HEK293 (cell line): ENCODE results near the gene TMEM187.

ENCODE experiments used
- CTCF ChIA-PET: fragments of 350-600 bp; formaldehyde crosslinking; extraction: SDS; loops from one replicate; lab custom pipeline; 2021; ENCODE audit warnings: antibody characterized with exemption; lab: Yijun Ruan, JAX
- POLR2A ChIA-PET: fragments of 300-600 bp; formaldehyde crosslinking; extraction: SDS; loops from one replicate; lab custom pipeline; 2020; ENCODE audit warnings: antibody characterized with exemption, inconsistent platforms; lab: Yijun Ruan, JAX
- H3K27ac ChIP-seq: fragments of 200-500 bp; sonication (Bioruptor generic); 2 replicates; pipeline ENCODE4 v1.5.1; 2014; ENCODE audit warnings: low read depth, low read length, control low read depth, inconsistent platforms; ENCODE audit errors: extremely low read depth
- H3K36me3 ChIP-seq, 2 experiments: fragments of 200-500 bp in 1 of 2; sonication (Bioruptor generic) in 1 of 2; 1 replicate in 1 of 2; 2 replicates in 1 of 2; pipeline ENCODE4 v1.5.1; 2014 to 2017; ENCODE audit warnings: inconsistent platforms in 2 of 2, low read length in 2 of 2; ENCODE audit not compliant: control insufficient read depth in 2 of 2, insufficient read depth in 1 of 2
- H3K4me1 ChIP-seq: fragments of 200-500 bp; sonication (Bioruptor generic); 2 replicates; pipeline ENCODE4 v1.5.1; 2014; ENCODE audit warnings: mild to moderate bottlenecking, low read length, inconsistent platforms; ENCODE audit not compliant: control insufficient read depth, insufficient read depth
- H3K4me3 ChIP-seq: 2 replicates; pipeline ENCODE4 v1.5.1; 2011; ENCODE audit warnings: low read depth, mild to moderate bottlenecking, control low read depth, low read length, moderate library complexity
- H3K9me3 ChIP-seq: fragments of 200-500 bp; sonication (Bioruptor generic); 2 replicates; pipeline ENCODE4 v1.5.1; 2014; ENCODE audit warnings: low read depth, low read length, inconsistent platforms; ENCODE audit not compliant: control insufficient read depth, insufficient read depth
- PBX3 ChIP-seq: sonication (generic); formaldehyde crosslinking; IDR thresholded peaks from 2 replicates; pipeline ENCODE4 v1.8.1; 2022; ENCODE audit warnings: mild to moderate bottlenecking, moderate library complexity, missing genetic modification reagents
- PRDM10 ChIP-seq: fragments of 450-650 bp; formaldehyde crosslinking; IDR thresholded peaks from 2 replicates; pipeline ENCODE4 v1.5.1; 2016; ENCODE audit warnings: missing biosample characterization, missing genetic modification characterization
- PRDM4 ChIP-seq: fragments of 450-650 bp; formaldehyde crosslinking; IDR thresholded peaks from 2 replicates; pipeline ENCODE4 v1.5.1; 2017; ENCODE audit warnings: missing biosample characterization, missing genetic modification characterization
- RBAK ChIP-seq: fragments of 450-650 bp; formaldehyde crosslinking; IDR thresholded peaks from 2 replicates; pipeline ENCODE4 v1.5.1; 2016; ENCODE audit warnings: missing biosample characterization, missing genetic modification characterization
- TSHZ1 ChIP-seq: fragments of 450-650 bp; formaldehyde crosslinking; IDR thresholded peaks from 2 replicates; pipeline ENCODE4 v1.5.1; 2016; ENCODE audit warnings: missing biosample characterization, missing genetic modification characterization, borderline replicate concordance
- WT1 ChIP-seq: fragments of 450-650 bp; formaldehyde crosslinking; IDR thresholded peaks from 2 replicates; pipeline ENCODE4 v1.5.1; 2016; ENCODE audit warnings: missing biosample characterization, missing genetic modification characterization
- ZBTB17 ChIP-seq: fragments of 450-650 bp; formaldehyde crosslinking; IDR thresholded peaks from 2 replicates; pipeline ENCODE4 v1.5.1; 2016; ENCODE audit warnings: missing biosample characterization, missing genetic modification characterization
- ZFHX2 ChIP-seq: fragments of 450-650 bp; formaldehyde crosslinking; conservative IDR thresholded peaks from 2 replicates; pipeline ENCODE4 v1.5.1; 2016; ENCODE audit warnings: missing biosample characterization, missing genetic modification characterization
- ZFP37 ChIP-seq: fragments of 450-650 bp; formaldehyde crosslinking; IDR thresholded peaks from 2 replicates; pipeline ENCODE4 v1.5.1; 2016; ENCODE audit warnings: missing biosample characterization, missing genetic modification characterization
- ZNF10 ChIP-seq: fragments of 450-650 bp; formaldehyde crosslinking; IDR thresholded peaks from 2 replicates; pipeline ENCODE4 v1.5.1; 2017; ENCODE audit warnings: missing biosample characterization, missing genetic modification characterization
- ZNF16 ChIP-seq: fragments of 450-650 bp; formaldehyde crosslinking; IDR thresholded peaks from 2 replicates; pipeline ENCODE4 v1.5.1; 2016; ENCODE audit warnings: low read depth, missing biosample characterization, missing genetic modification characterization
- ZNF239 ChIP-seq: fragments of 450-650 bp; formaldehyde crosslinking; IDR thresholded peaks from 2 replicates; pipeline ENCODE4 v1.5.1; 2016; ENCODE audit warnings: missing biosample characterization, missing genetic modification characterization
- ZNF292 ChIP-seq: fragments of 450-650 bp; formaldehyde crosslinking; IDR thresholded peaks from 2 replicates; pipeline ENCODE4 v1.5.1; 2016; ENCODE audit warnings: low read depth, missing biosample characterization, missing genetic modification characterization, borderline replicate concordance
- ZNF302 ChIP-seq: fragments of 450-650 bp; formaldehyde crosslinking; IDR thresholded peaks from 2 replicates; pipeline ENCODE4 v1.5.1; 2016; ENCODE audit warnings: missing biosample characterization, missing genetic modification characterization, low read depth
- ZNF341 ChIP-seq: fragments of 450-650 bp; formaldehyde crosslinking; IDR thresholded peaks from 2 replicates; pipeline ENCODE4; 2016; ENCODE audit warnings: low read depth, missing biosample characterization, missing genetic modification characterization
- ZNF518A ChIP-seq: fragments of 450-650 bp; formaldehyde crosslinking; conservative IDR thresholded peaks from 2 replicates; pipeline ENCODE4 v1.5.1; 2016; ENCODE audit warnings: low read depth, missing biosample characterization, missing genetic modification characterization
- ZNF660 ChIP-seq: fragments of 450-650 bp; IDR thresholded peaks from 2 replicates; pipeline ENCODE4 v1.5.1; 2018; ENCODE audit warnings: missing biosample characterization, mild to moderate bottlenecking, missing genetic modification characterization
- ZNF768 ChIP-seq: fragments of 450-650 bp; formaldehyde crosslinking; IDR thresholded peaks from 2 replicates; pipeline ENCODE4 v1.5.1; 2018; ENCODE audit warnings: missing biosample characterization, mild to moderate bottlenecking, missing genetic modification characterization
- ZNF776 ChIP-seq: fragments of 450-650 bp; formaldehyde crosslinking; IDR thresholded peaks from 2 replicates; pipeline ENCODE4 v1.5.0; 2017; ENCODE audit warnings: missing biosample characterization, missing genetic modification characterization, borderline replicate concordance
- ZNF792 ChIP-seq: fragments of 450-650 bp; formaldehyde crosslinking; IDR thresholded peaks from 2 replicates; pipeline ENCODE4 v1.5.1; 2016; ENCODE audit warnings: missing biosample characterization, missing genetic modification characterization

The TMEM187 gene

GRCh38 chrX:153970357-153971123 is 2.0 kb upstream of the TMEM187 start:
- CTCF ChIA-PET = interaction anchor here (0.5 to 7.0 kb wide), 7 partner anchors 20 to 47 kb away, joined by 3 to 65 read pairs (median 4); no protein-coding TSS in a partner anchor
- Histone ChIP-seq H3K4me3 (peak overlapping the region; percentile 95), H3K36me3 (peaks cover 0 to 27% of the 10 kb centered on the region in 2 experiments; a peak in 1 of 3 replicates), H3K27ac (peak overlapping the region; percentile 99), H3K9me3 (no peaks in the 10 kb centered on the region), H3K4me1 (peaks cover 10% of the 10 kb centered on the region)
- POLR2A ChIA-PET = interaction anchor here (0.6 to 4.6 kb wide), 19 partner anchors 9 to 401 kb away, joined by 3 to 67 read pairs (median 5); partner anchors contain the start of genes MECP2 and NAA10
- TF ChIP-seq WT1 (tag by site-specific recombination) (peak; percentile 88), ZFHX2 (no peak), ZNF768 (tag by site-specific recombination) (no peak), ZNF302 (tag by site-specific recombination) (no peak), PRDM10 (tag by site-specific recombination) (peak; percentile 64; the same call in 1 of the 2 replicates), ZNF239 (tag by site-specific recombination) (0 out of 2 replicates have a peak, but pooled peaks have one; percentile 30), ZNF292 (no peak), ZNF341 (peak; percentile 97), TSHZ1 (tag by site-specific recombination) (no peak), RBAK (tag by site-specific recombination) (no peak), ZNF660 (tag by site-specific recombination) (no peak), PRDM4 (tag by site-specific recombination) (peak; percentile 35), ZBTB17 (tag by site-specific recombination) (0 out of 2 replicates have a peak, but pooled peaks have one; percentile 8), ZNF792 (tag by site-specific recombination) (no peak), ZNF16 (tag by site-specific recombination) (0 out of 2 replicates have a peak, but pooled peaks have one; percentile 28), ZNF776 (tag by site-specific recombination) (no peak), ZNF10 (tag by site-specific recombination) (no peak), ZFP37 (tag by site-specific recombination) (no peak), ZNF518A (tag by site-specific recombination) (no peak), PBX3 (peak; percentile 22; the same call in 1 of the 2 replicates)
